GM18867 (cell line): ENCODE data around the gene GAREM1.

ENCODE experiments used
- ATAC-seq: cut with Tn5 transposase; IDR thresholded peaks from one replicate; pipeline ENCODE4 v1.9.1; 2021; ENCODE audit warnings: mild to moderate bottlenecking, moderate library complexity; ENCODE audit not compliant: unreplicated experiment

The GAREM1 gene

GRCh38 chr18:32425466-32425865, 45.2 kb downstream of the GAREM1 start:
- ATAC-seq: no peak

- no peak for ATAC-seq
Measured at GRCh38 chr18:32424696-32425095, 46.0 kb downstream of the GAREM1 start.

- no peak for ATAC-seq
Measured at GRCh38 chr18:32422978-32423740, 47.5 kb downstream of the GAREM1 start.

GRCh38 chr18:32422201-32422600, 48.5 kb downstream of the GAREM1 start:
- ATAC-seq: no peak

GRCh38 chr18:32420084-32420750, 50.5 kb downstream of the GAREM1 start:
- no peak for ATAC-seq

- no peak for ATAC-seq
Measured at GRCh38 chr18:32418148-32418547, 52.5 kb downstream of the GAREM1 start.

- ATAC-seq: no peak
Measured at GRCh38 chr18:32405588-32405987, 65.1 kb downstream of the GAREM1 start.

- ATAC-seq: no peak
Measured at GRCh38 chr18:32401621-32402020, 69.1 kb downstream of the GAREM1 start.

GRCh38 chr18:32393407-32393806, 77.3 kb downstream of the GAREM1 start:
- ATAC-seq: no peak

GRCh38 chr18:32391126-32391525, 79.6 kb downstream of the GAREM1 start:
- ATAC-seq: no peak

GRCh38 chr18:32389858-32390257, 80.8 kb downstream of the GAREM1 start:
- ATAC-seq: no peak

- ATAC-seq: no peak
Measured at GRCh38 chr18:32389191-32389590, 81.5 kb downstream of the GAREM1 start.

- ATAC-seq: no peak
Measured at GRCh38 chr18:32386471-32386870, 84.2 kb downstream of the GAREM1 start.

GRCh38 chr18:32383050-32383819, 87.4 kb downstream of the GAREM1 start:
- no peak for ATAC-seq

- no peak for ATAC-seq
Measured at GRCh38 chr18:32381761-32382160, 88.9 kb downstream of the GAREM1 start.

GRCh38 chr18:32380559-32380958, 90.1 kb downstream of the GAREM1 start:
- no peak for ATAC-seq

GRCh38 chr18:32379891-32380290, 90.8 kb downstream of the GAREM1 start:
- no peak for ATAC-seq

- ATAC-seq: no peak
Measured at GRCh38 chr18:32378705-32379104, 92.0 kb downstream of the GAREM1 start.

GRCh38 chr18:32373995-32374394, 96.7 kb downstream of the GAREM1 start:
- ATAC-seq: no peak

- no peak for ATAC-seq
Measured at GRCh38 chr18:32373505-32373904, 97.2 kb downstream of the GAREM1 start.

- no peak for ATAC-seq
Measured at GRCh38 chr18:32372381-32373061, 98.2 kb downstream of the GAREM1 start.
